AG04449 (cell line): ENCODE data around the gene ISG20L2.
A peak's percentile ranks its signal among the peaks of the same experiment; 100 is the strongest.

Source experiments
- CTCF ChIA-PET: fragments of 350-600 bp; formaldehyde crosslinking; extraction: SDS; loops from one replicate; lab custom pipeline; 2021; ENCODE audit warnings: antibody characterized with exemption; lab: Yijun Ruan, JAX
- POLR2A ChIA-PET: fragments of 400-600, 350-600 bp; formaldehyde crosslinking; extraction: SDS; loops from one replicate; lab custom pipeline; 2020; ENCODE audit warnings: antibody characterized with exemption, inconsistent platforms; lab: Yijun Ruan, JAX
- DNase-seq: peaks from one replicate; pipeline ENCODE4 v3.0.0-alpha.2; 2010; ENCODE audit warnings: low read depth, low spot score
- H3K4me3 ChIP-seq: 2 replicates; pipeline ENCODE4 v1.5.1; 2011; ENCODE audit warnings: low read depth, mild to moderate bottlenecking, control low read depth, low read length
- CTCF ChIP-seq: IDR thresholded peaks from one replicate; pipeline ENCODE4 v1.5.1; 2011; ENCODE audit warnings: mild to moderate bottlenecking, moderate library complexity, low read length, control low read depth, inconsistent platforms; ENCODE audit not compliant: insufficient read depth; ENCODE audit errors: missing control alignments

ISG20L2 gene

DNA sequence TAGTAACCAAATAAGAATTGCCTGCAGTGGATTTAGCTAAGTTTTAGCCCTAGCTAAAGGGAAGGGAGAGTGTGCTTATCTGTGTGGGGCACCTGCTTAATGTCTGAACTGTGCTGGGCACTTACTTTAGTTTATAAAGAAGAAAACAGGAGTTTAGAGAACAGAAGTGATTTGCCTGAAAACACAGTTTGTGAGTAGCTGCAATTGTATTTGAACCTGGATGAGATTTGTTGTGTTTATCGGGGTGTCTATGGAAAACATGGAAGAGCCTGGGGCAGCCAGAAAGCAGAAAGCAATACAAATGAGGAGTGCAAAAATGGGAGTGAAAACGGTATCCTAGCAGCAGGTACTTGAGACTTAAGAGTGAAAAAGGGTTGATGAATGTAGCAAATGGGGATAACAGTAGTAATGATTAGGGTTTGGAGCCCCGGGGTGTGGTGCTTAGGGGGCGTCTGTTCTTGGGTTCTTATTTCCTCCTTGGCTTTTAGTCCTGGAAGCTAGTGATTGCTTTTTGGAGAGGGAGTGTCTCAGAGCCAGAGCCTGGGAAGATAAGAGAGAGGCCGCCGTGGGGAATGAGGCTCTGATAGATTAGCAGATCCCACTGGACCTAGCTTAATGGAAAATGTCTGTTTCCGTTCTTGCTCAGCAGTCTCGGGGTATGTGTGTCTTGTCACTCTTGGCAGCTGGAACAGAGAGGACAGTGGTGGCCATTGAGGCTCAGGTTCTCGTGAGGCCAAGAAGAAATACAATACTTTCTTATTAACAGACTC, 44.3 kb upstream of the ISG20L2 start:
- POLR2A ChIA-PET: no interaction called here
- H3K4me3 ChIP-seq: no peak overlapping the region

GRCh38 chr1:156772222-156772621, 43.7 kb upstream of the ISG20L2 start:
- ChIA-PET POLR2A (no interaction called here), CTCF (interaction anchor here (0.7 to 9.6 kb wide), 11 partner anchors 9 to 120 kb away, joined by 3 to 69 read pairs (median 4); partner anchors contain the start of genes INSRR, ISG20L2, METTL25B and NTRK1)
- H3K4me3 ChIP-seq: no peak overlapping the region
- no peak for TF ChIP-seq CTCF
- DNase-seq: no peak

More for the DNA sequence above, 44.3 kb upstream of the ISG20L2 start:
- TF ChIP-seq CTCF: no peak
- CTCF ChIA-PET: interaction anchor here (0.7 to 9.6 kb wide), 11 partner anchors 9 to 119 kb away, joined by 3 to 69 read pairs (median 4); partner anchors contain the start of genes INSRR, ISG20L2, METTL25B and NTRK1
- no peak for DNase-seq

DNA sequence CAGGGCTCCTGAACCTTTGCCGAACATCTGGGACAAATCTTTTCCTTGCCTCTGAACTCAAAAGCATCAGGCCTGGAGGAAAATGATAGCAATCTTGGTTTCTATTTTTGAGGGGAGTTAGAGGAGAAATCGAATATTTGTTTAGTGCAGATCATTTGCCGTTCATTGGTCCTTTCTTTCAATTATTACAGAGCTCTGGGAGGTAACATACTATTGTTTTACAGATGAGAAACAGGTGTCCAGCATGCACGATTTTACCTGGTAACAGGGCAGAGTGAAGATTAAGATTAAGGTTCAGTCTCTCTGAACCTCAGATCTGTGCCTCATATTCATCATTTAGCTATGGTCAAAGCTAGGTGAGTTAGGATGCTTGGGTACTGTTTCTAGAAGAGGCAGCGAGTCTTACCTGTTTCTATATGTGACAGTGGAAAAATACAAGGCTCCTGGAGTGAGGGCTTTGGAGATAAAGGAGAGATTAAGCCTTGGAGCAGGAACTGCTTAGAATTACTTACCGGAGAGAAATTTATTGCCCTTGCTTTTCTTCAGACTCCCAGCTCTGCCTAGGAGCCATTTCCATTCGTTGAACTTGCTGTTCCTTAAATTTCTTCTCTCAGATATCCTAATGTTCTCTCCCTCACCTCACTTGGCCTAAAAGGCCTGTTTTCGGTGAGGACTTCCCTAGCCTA, 40.2 kb upstream of the ISG20L2 start:
- TF ChIP-seq CTCF: no peak
- ChIA-PET CTCF (interaction anchor here (0.8 to 9.6 kb wide), 7 partner anchors 21 to 109 kb away, joined by 3 to 69 read pairs (median 5); partner anchors contain the start of genes INSRR, ISG20L2, METTL25B and NTRK1), POLR2A (interaction anchor here (0.6 to 1.4 kb wide), 2 partner anchors 17 to 26 kb away, joined by 3 to 5 read pairs; partner anchors contain the start of gene HDGF)
- no peak for DNase-seq
- peak overlapping the region; percentile 95 for H3K4me3 ChIP-seq

GRCh38 chr1:156767879-156768604, 39.5 kb upstream of the ISG20L2 start:
- H3K4me3 ChIP-seq: peak overlapping the region; percentile 95
- no peak for DNase-seq
- ChIA-PET CTCF (interaction anchor here (0.9 to 9.6 kb wide), 7 partner anchors 16 to 108 kb away, joined by 3 to 69 read pairs (median 10); partner anchors contain the start of genes HDGF, INSRR, ISG20L2 and METTL25B), POLR2A (interaction anchor here (0.6 to 2.2 kb wide), 8 partner anchors 9 to 331 kb away, joined by 3 to 21 read pairs (median 5); partner anchors contain the start of genes HDGF, ISG20L2, METTL25B and MRPL24)
- no peak for TF ChIP-seq CTCF

- no peak for TF ChIP-seq CTCF
- DNase-seq: peak; percentile 99
- peak within 1 kb of the TSS; percentile 95 for H3K4me3 ChIP-seq
- CTCF ChIA-PET: interaction anchor here (1.2 to 9.6 kb wide), 7 partner anchors 15 to 124 kb away, joined by 3 to 69 read pairs (median 10); partner anchors contain the start of genes HDGF, INSRR, ISG20L2 and METTL25B
- POLR2A ChIA-PET: interaction anchor here (0.6 to 2.2 kb wide), 9 partner anchors 9 to 330 kb away, joined by 3 to 21 read pairs (median 5); partner anchors contain the start of genes HDGF, ISG20L2, METTL25B and MRPL24
These were observed 38.7 kb upstream of the ISG20L2 start, which contains the start of gene PRCC for GRCh38 chr1:156767101-156767878. PRCC (plus strand) TSS chr1:156767535; CDS start chr1:156767772, 237 bp downstream.
